ENCODE results near the gene DNHD1. TPM values are rescaled to one million over a fixed set of nuclear protein-coding genes. Genes with fewer than 3 reads are reported as not detected.

DNHD1 gene
- total RNA-seq, 1 donor from 2014 or later, result 17.3 TPM

DNA sequence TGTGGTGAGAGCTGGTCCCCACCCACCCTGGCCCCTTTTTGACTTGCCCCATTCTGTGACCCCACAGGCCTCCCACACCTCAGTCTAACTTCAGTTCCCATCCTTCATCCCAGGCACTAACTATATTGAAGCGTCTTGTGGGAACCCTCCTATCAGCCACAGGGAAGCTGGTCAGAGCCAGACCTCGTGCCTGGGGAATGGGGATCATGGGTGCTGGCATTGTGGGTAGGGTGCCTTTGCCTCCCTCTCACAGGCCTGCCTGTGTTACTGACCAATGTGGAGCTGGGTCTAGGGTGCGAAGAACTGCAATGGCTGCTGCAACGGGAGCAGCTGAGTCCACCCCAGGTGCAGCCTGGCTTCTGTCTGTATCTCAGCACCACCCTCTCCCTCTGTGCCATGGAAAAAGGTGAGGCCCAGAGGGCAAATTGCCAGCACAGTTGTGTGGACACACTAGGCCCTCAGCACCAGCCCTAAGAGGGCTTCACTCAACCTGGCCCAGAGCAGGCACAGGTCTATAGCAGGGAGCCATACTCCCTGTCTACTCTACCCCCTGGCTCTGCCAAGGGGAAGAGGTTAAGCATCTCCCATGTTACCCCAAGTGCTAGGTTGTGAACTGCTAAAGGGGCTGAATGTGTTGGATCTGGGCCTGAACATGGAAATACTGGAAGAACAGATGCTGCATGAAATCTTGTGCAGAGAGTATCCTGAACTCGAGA is 69.1 kb downstream of the DNHD1 start:
- no peak overlapping the region for H3K27ac Mint-ChIP-seq
- DNase-seq (ENCODE audit: low spot score in 2 of 2, unreplicated experiment in 2 of 2), result no peak
- H3K9me3 Mint-ChIP-seq, result no peaks in the 10 kb centered on the region
- no peak overlapping the region for H3K4me3 Mint-ChIP-seq
- H3K27me3 Mint-ChIP-seq (ENCODE audit: low read depth), result no peaks in the 10 kb centered on the region
- H3K36me3 Mint-ChIP-seq, result peaks cover 4% of the 10 kb centered on the region
- no peaks in the 10 kb centered on the region for H3K4me1 Mint-ChIP-seq
- TF ChIP-seq, protein P1, sequence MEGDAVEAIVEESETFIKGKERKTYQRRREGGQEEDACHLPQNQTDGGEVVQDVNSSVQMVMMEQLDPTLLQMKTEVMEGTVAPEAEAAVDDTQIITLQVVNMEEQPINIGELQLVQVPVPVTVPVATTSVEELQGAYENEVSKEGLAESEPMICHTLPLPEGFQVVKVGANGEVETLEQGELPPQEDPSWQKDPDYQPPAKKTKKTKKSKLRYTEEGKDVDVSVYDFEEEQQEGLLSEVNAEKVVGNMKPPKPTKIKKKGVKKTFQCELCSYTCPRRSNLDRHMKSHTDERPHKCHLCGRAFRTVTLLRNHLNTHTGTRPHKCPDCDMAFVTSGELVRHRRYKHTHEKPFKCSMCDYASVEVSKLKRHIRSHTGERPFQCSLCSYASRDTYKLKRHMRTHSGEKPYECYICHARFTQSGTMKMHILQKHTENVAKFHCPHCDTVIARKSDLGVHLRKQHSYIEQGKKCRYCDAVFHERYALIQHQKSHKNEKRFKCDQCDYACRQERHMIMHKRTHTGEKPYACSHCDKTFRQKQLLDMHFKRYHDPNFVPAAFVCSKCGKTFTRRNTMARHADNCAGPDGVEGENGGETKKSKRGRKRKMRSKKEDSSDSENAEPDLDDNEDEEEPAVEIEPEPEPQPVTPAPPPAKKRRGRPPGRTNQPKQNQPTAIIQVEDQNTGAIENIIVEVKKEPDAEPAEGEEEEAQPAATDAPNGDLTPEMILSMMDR (IDR thresholded peaks at IDR 0.05; ENCODE audit: unreplicated experiment), result no peak

DNA sequence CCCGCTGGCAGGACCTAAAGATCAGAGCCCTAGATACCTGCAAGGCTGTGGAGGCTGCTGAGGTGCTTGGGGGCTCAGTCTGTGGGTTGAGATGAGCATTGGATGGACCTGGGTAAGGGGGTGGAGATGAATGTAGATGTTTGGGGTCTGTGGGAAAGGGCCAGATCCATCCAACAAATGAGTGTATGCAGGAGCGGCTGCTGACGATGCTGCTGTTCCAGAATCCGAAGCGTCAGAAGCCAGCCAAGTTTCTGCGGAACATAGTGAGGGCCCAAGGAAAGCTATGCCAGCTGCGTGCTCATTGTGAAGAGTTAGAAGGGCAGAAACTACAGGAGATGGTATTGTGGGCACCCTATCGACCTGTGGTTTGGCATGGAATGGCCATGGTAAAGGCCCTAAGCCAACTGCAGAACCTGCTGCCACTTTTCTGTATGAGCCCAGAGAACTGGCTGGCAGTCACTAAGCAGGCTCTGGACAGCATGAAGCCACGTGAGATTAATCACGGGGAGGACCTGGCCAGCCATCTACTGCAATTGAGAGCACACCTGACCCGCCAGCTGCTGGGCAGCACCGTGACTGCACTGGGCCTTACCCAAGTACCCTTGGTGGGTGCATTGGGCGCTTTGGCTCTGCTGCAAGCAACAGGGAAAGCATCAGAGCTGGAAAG is 69.8 kb downstream of the DNHD1 start:
- TF ChIP-seq, protein P1 (IDR thresholded peaks at IDR 0.05; ENCODE audit: unreplicated experiment), result no peak
- H3K9me3 Mint-ChIP-seq, result no peaks in the 10 kb centered on the region
- H3K36me3 Mint-ChIP-seq, result peaks cover 8% of the 10 kb centered on the region
- H3K27ac Mint-ChIP-seq, result no peak overlapping the region
- DNase-seq (ENCODE audit: low spot score in 2 of 2, unreplicated experiment in 2 of 2), result no peak
- H3K4me1 Mint-ChIP-seq, result no peaks in the 10 kb centered on the region
- no peak overlapping the region for H3K4me3 Mint-ChIP-seq
- H3K27me3 Mint-ChIP-seq (ENCODE audit: low read depth), result no peaks in the 10 kb centered on the region

DNA sequence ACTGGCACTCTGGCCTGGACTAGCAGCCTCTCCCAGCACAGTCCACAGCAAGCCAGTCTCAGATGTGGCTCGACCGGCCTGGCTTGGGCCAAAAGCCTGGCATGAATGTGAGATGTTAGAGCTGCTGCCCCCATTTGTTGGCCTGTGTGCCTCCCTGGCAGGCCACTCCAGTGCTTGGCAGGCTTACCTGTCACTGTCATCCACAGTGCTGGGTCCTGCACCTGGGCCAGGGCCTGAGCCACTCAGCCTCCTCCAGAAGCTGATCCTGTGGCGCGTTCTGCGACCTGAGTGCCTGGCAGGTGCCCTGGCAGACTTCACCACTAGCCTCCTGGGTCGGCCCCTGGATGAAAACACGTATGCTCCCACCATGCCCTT is 70.3 kb downstream of the DNHD1 start:
- H3K9me3 Mint-ChIP-seq, result no peaks in the 10 kb centered on the region
- no peak overlapping the region for H3K4me3 Mint-ChIP-seq
- H3K27me3 Mint-ChIP-seq (ENCODE audit: low read depth), result no peaks in the 10 kb centered on the region
- H3K27ac Mint-ChIP-seq, result no peak overlapping the region
- H3K4me1 Mint-ChIP-seq, result no peaks in the 10 kb centered on the region
- TF ChIP-seq, protein P1 (IDR thresholded peaks at IDR 0.05; ENCODE audit: unreplicated experiment), result no peak
- DNase-seq (ENCODE audit: low spot score in 2 of 2, unreplicated experiment in 2 of 2), result no peak
- peaks cover 10% of the 10 kb centered on the region for H3K36me3 Mint-ChIP-seq

DNA sequence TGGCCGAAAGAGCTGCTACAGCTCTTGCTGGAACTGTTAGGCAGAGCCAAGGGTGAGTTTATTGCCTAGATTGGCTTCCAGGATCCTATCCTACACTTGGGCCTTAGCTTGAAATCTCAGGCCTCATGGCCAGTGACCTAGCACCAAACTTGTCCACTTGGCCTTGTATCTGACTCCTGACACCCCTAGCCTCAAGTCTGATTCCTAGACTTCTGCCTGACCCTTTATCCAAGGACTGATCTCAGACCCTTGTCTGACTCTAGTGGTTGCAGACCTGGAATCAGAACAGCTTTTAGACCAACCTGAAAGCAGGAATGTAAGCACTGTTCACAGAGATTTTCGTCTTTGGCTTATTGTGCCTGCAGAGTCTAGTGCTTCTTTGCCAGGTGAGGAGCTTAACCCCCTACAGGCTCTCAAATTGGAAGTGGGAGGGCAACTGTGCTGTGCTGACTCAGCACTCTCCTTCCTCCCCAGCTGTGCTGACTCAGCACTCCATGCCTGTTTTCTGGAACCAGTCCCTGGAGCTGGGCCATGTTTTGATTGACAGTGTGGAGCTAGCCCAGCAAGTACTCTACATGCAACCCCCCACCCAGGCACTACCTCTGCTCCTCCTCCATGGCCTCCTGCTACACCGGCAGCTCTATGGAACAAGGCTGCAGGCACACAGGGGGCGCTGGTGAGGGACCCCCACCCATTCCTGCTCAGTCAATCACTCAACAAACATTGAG is 71.3 kb downstream of the DNHD1 start:
- peak overlapping the region; percentile 45 for H3K27ac Mint-ChIP-seq
- peaks cover 10% of the 10 kb centered on the region for H3K36me3 Mint-ChIP-seq
- no peaks in the 10 kb centered on the region for H3K9me3 Mint-ChIP-seq
- H3K4me3 Mint-ChIP-seq, result no peak overlapping the region
- H3K4me1 Mint-ChIP-seq, result no peaks in the 10 kb centered on the region
- TF ChIP-seq, protein P1 (IDR thresholded peaks at IDR 0.05; ENCODE audit: unreplicated experiment), result no peak
- DNase-seq (ENCODE audit: low spot score in 2 of 2, unreplicated experiment in 2 of 2), result no peak
- H3K27me3 Mint-ChIP-seq (ENCODE audit: low read depth), result no peaks in the 10 kb centered on the region

DNA sequence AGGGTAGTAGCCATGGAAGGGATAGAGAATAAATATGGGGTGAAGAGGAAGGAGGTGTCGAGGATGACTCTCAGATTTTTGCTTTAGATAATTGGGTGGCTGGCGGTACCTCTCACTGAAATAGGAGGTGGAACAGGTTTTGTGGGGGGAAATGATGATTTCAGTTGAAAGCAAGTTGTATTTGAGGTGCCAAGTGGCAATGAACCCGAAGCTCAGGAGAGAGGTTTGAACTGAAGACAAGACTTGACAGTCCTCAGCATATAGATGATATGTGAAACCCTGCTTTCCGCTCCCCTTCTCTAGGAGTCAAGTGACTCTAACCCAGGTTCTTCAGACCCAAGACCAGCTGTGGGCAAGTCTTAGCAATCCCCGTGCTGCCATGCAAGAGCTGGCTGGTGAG is 72.6 kb downstream of the DNHD1 start:
- Mint-ChIP-seq H3K9me3 (no peaks in the 10 kb centered on the region), H3K27ac (no peak overlapping the region), H3K4me1 (no peaks in the 10 kb centered on the region), H3K27me3 (ENCODE audit: low read depth) (no peaks in the 10 kb centered on the region), H3K4me3 (no peak overlapping the region), H3K36me3 (peaks cover 10% of the 10 kb centered on the region)
- no peak for DNase-seq (ENCODE audit: low spot score in 2 of 2, unreplicated experiment in 2 of 2)
- TF ChIP-seq, protein P1 (IDR thresholded peaks at IDR 0.05; ENCODE audit: unreplicated experiment), result no peak
